Peyer's patch (tissue), 4 donors: ENCODE data around the gene PCDHGA10.

Source experiments
- CTCF ChIP-seq, 6 experiments: fragments of 450-650 bp in 4 of 6; fragments of 200-600 bp in 2 of 6; sonication (generic) in 1 of 6; IDR thresholded peaks; one replicate each; pipeline ENCODE4 v1.5.1; 2017 to 2019; ENCODE audit warnings: antibody characterized with exemption in 6 of 6, mild to moderate bottlenecking in 3 of 6, moderate library complexity in 1 of 6
- POLR2A ChIP-seq, 2 donors: fragments of 450-650 bp; IDR thresholded peaks; one replicate each; pipeline ENCODE4 v1.5.1; 2017; ENCODE audit warnings: antibody characterized with exemption in 2 of 2, mild to moderate bottlenecking in 2 of 2, moderate library complexity in 2 of 2

DNA sequence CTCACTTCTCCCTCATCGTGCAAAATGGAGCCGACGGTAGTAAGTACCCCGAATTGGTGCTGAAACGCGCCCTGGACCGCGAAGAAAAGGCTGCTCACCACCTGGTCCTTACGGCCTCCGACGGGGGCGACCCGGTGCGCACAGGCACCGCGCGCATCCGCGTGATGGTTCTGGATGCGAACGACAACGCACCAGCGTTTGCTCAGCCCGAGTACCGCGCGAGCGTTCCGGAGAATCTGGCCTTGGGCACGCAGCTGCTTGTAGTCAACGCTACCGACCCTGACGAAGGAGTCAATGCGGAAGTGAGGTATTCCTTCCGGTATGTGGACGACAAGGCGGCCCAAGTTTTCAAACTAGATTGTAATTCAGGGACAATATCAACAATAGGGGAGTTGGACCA is 18.5 kb downstream of the PCDHGA10 start:
- TF ChIP-seq POLR2A (IDR thresholded peaks at IDR 0.05) (no peak), CTCF (IDR thresholded peaks at IDR 0.05) (no peak)
